Osteoblast (primary cell): ENCODE data around the gene DBR1. TPM values are rescaled to one million over a fixed set of nuclear protein-coding genes. Genes with fewer than 3 reads are reported as not detected.

Source experiments
- DNase-seq: peaks from one replicate; pipeline ENCODE4 v3.0.0; 2011; ENCODE audit warnings: low spot score, mixed read lengths; ENCODE audit not compliant: insufficient read length; ENCODE audit errors: missing footprints
- H2AFZ ChIP-seq: 2 replicates; pipeline ENCODE4 v1.6.0; 2011; ENCODE audit warnings: mild to moderate bottlenecking, low read length
- H3K27ac ChIP-seq: 2 replicates; pipeline ENCODE4 v1.5.1; 2011; ENCODE audit warnings: mild to moderate bottlenecking, low read depth, low read length, moderate library complexity
- H3K27me3 ChIP-seq: 2 replicates; pipeline ENCODE4 v1.6.0; 2012; ENCODE audit warnings: mild to moderate bottlenecking, control low read depth, inconsistent platforms, low read length, moderate library complexity; ENCODE audit not compliant: insufficient read depth
- H3K36me3 ChIP-seq: 2 replicates; pipeline ENCODE4 v1.5.1; 2011; ENCODE audit warnings: mild to moderate bottlenecking, low read length, control low read depth, moderate library complexity; ENCODE audit not compliant: insufficient read depth
- H3K4me1 ChIP-seq: 2 replicates; pipeline ENCODE4 v1.5.1; 2011; ENCODE audit warnings: mild to moderate bottlenecking, low read length, control low read depth, moderate library complexity; ENCODE audit not compliant: insufficient read depth
- H3K4me2 ChIP-seq: 2 replicates; pipeline ENCODE4 v1.6.0; 2011; ENCODE audit warnings: mild to moderate bottlenecking, low read length; ENCODE audit not compliant: insufficient read depth
- H3K4me3 ChIP-seq: fragments of 200-600 bp; sonication (generic); 3 replicates; pipeline ENCODE4 v1.5.1; 2012; ENCODE audit warnings: mild to moderate bottlenecking, low read length, inconsistent platforms; ENCODE audit not compliant: insufficient read depth
- H3K79me2 ChIP-seq: 2 replicates; pipeline ENCODE4 v1.6.0; 2012; ENCODE audit warnings: mild to moderate bottlenecking, low read length, control low read depth, inconsistent platforms; ENCODE audit not compliant: insufficient read depth
- H3K9me3 ChIP-seq: 2 replicates; pipeline ENCODE4 v1.5.1; 2011; ENCODE audit warnings: low read depth, low read length, control low read depth
- H4K20me1 ChIP-seq: 2 replicates; pipeline ENCODE4 v1.6.0; 2012; ENCODE audit warnings: mild to moderate bottlenecking, low read length, control low read depth; ENCODE audit not compliant: insufficient read depth
- total RNA-seq: library from RNA; depleted of rRNA; stranded (reverse); fragments of >200 nt; gene quantifications from 2 replicates; pipeline ENCODE4 v1.2.3, GENCODE V29; 2012
- TF ChIP-seq, protein P1 (sequence below): IDR thresholded peaks from 2 replicates; pipeline ENCODE4 v1.5.1; 2011; ENCODE audit warnings: mild to moderate bottlenecking, low read depth, low read length, moderate library complexity; ENCODE audit errors: extremely low read depth

DBR1 gene
- total RNA-seq, 1 donor = 16.3 TPM

DNA sequence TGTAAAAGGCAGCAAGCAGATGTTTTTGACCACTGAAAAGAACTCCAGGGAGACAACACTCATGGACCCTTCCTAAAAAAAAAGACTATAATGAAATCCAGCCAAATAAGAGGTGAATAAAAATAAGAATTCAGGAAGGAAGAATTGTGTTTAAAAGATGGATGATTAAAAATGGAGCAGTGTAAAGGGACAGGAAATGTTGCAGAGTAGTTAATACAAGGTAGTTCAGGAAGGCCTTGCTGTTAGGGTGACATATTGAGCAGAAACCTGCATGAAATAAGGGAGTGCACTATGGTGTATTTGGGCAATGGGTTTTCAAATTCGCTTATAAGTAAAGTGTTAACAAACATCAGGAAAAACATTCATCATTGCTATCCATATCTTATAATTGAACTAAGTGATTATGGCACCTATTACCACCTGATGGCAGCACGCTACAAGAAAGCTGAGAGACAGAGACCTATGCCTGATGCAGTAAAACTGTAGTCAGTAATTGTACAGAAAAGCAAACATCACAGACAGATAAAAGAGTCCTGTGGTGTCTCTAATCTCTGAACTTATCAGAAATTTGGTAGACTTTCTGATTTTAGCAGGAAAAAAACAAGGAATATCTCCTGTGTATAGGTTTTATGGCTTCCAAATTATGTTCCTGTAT, 5.8 kb upstream of the DBR1 start:
- TF ChIP-seq, protein P1, sequence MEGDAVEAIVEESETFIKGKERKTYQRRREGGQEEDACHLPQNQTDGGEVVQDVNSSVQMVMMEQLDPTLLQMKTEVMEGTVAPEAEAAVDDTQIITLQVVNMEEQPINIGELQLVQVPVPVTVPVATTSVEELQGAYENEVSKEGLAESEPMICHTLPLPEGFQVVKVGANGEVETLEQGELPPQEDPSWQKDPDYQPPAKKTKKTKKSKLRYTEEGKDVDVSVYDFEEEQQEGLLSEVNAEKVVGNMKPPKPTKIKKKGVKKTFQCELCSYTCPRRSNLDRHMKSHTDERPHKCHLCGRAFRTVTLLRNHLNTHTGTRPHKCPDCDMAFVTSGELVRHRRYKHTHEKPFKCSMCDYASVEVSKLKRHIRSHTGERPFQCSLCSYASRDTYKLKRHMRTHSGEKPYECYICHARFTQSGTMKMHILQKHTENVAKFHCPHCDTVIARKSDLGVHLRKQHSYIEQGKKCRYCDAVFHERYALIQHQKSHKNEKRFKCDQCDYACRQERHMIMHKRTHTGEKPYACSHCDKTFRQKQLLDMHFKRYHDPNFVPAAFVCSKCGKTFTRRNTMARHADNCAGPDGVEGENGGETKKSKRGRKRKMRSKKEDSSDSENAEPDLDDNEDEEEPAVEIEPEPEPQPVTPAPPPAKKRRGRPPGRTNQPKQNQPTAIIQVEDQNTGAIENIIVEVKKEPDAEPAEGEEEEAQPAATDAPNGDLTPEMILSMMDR = peak; percentile 47
- Histone ChIP-seq H3K4me3 (no peak overlapping the region), H3K4me2 (no peak overlapping the region), H3K36me3 (no peaks in the 10 kb centered on the region), H3K27me3 (peaks cover 9% of the 10 kb centered on the region), H4K20me1 (no peaks in the 10 kb centered on the region), H3K27ac (no peak overlapping the region), H3K9me3 (no peaks in the 10 kb centered on the region), H3K79me2 (no peaks in the 10 kb centered on the region), H2AFZ (no peak overlapping the region), H3K4me1 (no peaks in the 10 kb centered on the region)
- no peak for DNase-seq

DNA sequence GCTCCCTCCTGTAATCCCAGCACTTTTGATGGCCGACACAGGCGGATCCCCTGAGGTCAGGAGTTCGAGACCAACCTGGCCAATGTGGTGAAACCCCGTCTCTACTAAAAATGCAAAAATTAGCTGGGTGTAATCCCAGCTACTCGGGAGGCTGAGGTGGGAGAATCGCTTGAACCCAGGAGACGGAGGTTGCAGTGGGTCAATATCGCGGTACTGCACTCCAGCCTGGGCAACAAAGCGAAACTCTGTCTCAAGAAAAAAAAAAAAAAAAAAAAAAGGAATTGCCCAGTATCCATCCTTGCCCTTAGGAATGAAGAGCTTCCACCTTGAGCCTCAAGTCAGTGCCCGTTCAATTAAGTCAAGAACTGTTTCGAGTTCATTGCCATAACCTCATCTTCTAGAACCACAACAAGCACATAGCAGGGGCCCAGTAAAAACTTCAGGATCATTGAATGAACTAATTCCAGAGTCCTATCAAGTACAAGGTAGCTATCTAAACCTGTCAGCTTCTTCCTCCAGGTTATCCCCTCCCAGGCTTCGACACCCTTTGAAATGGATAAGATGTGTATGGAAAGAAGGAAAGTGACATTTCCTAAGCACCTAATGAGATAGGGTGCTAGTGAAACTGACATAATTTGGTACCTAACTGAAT, 826 bp downstream of the DBR1 start:
- DNase-seq = no peak
- peak overlapping the region; percentile 78 for H3K4me3 ChIP-seq
- H3K27ac ChIP-seq = peak overlapping the region; percentile 52
- TF ChIP-seq, protein P1 = no peak
- peak overlapping the region; percentile 82 for H2AFZ ChIP-seq
- H3K36me3 ChIP-seq = peaks cover 16% of the 10 kb centered on the region
- peaks cover 12% of the 10 kb centered on the region for H3K4me1 ChIP-seq
- H3K9me3 ChIP-seq = no peaks in the 10 kb centered on the region
- peaks cover 29% of the 10 kb centered on the region for H3K79me2 ChIP-seq
- H3K27me3 ChIP-seq = no peaks in the 10 kb centered on the region
- H3K4me2 ChIP-seq = peak overlapping the region; percentile 99
- peaks cover 3% of the 10 kb centered on the region for H4K20me1 ChIP-seq

DNA sequence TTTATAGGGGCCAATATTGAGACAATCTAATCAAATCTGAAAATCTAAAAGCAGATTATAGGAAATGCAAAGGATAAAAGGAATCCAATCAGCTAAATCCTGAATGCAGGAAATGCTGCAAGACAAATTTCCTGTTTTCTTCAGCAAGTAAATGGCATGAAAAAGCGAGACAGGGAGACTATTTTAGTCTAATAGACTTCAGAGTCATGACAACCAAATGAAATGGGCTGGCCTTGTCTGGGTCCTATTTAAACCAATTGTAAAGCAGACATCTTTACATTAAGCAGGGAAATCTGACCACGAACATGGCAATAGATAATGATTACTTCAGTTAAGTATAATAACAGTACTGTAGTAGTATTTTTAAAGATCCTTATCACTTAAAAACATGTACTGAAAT, 2.1 kb downstream of the DBR1 start:
- Histone ChIP-seq H2AFZ (no peak overlapping the region), H3K27ac (no peak overlapping the region), H4K20me1 (peaks cover 3% of the 10 kb centered on the region), H3K79me2 (peaks cover 29% of the 10 kb centered on the region), H3K9me3 (no peaks in the 10 kb centered on the region), H3K4me1 (peaks cover 12% of the 10 kb centered on the region), H3K27me3 (no peaks in the 10 kb centered on the region), H3K4me2 (no peak overlapping the region), H3K36me3 (peaks cover 25% of the 10 kb centered on the region), H3K4me3 (no peak overlapping the region)
- DNase-seq = no peak
- TF ChIP-seq, protein P1 = no peak

DNA sequence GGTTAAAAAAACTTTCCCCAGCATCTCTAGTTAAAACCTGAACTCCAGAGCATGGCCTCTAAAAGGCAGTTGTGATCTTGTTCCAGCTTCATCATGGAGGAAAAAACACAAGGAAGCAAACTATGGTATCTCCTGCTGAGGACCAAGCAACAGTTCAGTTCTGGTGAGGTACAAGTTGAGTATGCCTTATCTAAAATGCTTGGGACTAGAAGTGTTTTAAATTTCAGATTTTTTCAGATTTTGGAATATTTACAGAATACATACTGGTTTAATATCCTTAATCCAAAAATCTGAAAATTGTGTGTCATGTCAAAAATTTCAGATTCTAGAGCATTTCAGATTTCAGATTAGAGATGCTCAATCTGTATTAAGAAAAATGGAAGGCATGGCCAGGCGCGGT, 9.7 kb downstream of the DBR1 start:
- H3K4me3 ChIP-seq = no peak overlapping the region
- H3K36me3 ChIP-seq = peaks cover 59% of the 10 kb centered on the region
- TF ChIP-seq, protein P1 = no peak
- no peak overlapping the region for H2AFZ ChIP-seq
- DNase-seq = no peak
- H3K4me1 ChIP-seq = no peaks in the 10 kb centered on the region
- no peaks in the 10 kb centered on the region for H4K20me1 ChIP-seq
- no peak overlapping the region for H3K27ac ChIP-seq
- H3K79me2 ChIP-seq = no peaks in the 10 kb centered on the region
- no peak overlapping the region for H3K4me2 ChIP-seq
- H3K27me3 ChIP-seq = no peaks in the 10 kb centered on the region
- no peaks in the 10 kb centered on the region for H3K9me3 ChIP-seq
